ENCODE data around the gene MBP.

MBP gene

GRCh38 chr18:77087393-77088141 lies 45.0 kb downstream of the MBP start (continued):
- TF ChIP-seq OSR1 (CRISPR knock-in tag; IDR thresholded peaks at IDR 0.05) = no peak

- ATAC-seq = no peak
- TF ChIP-seq ZFP30 (CRISPR knock-in tag; IDR thresholded peaks at IDR 0.05) (no peak), TCF4 (CRISPR knock-in tag; IDR thresholded peaks at IDR 0.05; ENCODE audit: borderline replicate concordance) (no peak), ESRRG (CRISPR knock-in tag; IDR thresholded peaks at IDR 0.05) (no peak), BACH2 (CRISPR knock-in tag; IDR thresholded peaks at IDR 0.05; ENCODE audit: borderline replicate concordance) (no peak), CREB5 (CRISPR knock-in tag; IDR thresholded peaks at IDR 0.05; ENCODE audit: low read depth) (no peak), POU6F1 (CRISPR knock-in tag; IDR thresholded peaks at IDR 0.05; ENCODE audit: borderline replicate concordance, low read depth) (no peak)
Observed at GRCh38 chr18:77086656-77087392, 45.8 kb downstream of the MBP start.

- ATAC-seq = peak; percentile 90
- TF ChIP-seq ISL1 (CRISPR knock-in tag; IDR thresholded peaks at IDR 0.05) = no peak
- no peak for TF ChIP-seq SNAI2 (CRISPR knock-in tag; IDR thresholded peaks at IDR 0.05)
- no peak for TF ChIP-seq ZNF8 (CRISPR knock-in tag; IDR thresholded peaks at IDR 0.05)
- TF ChIP-seq POU6F1 (CRISPR knock-in tag; IDR thresholded peaks at IDR 0.05; ENCODE audit: borderline replicate concordance, low read depth) = no peak
- TF ChIP-seq CSRNP3 (CRISPR knock-in tag; IDR thresholded peaks at IDR 0.05) = no peak
- no peak for TF ChIP-seq ZFP30 (CRISPR knock-in tag; IDR thresholded peaks at IDR 0.05)
- no peak for TF ChIP-seq ZC3H10 (CRISPR knock-in tag; IDR thresholded peaks at IDR 0.05)
- no peak for TF ChIP-seq ZNF565 (CRISPR knock-in tag; conservative IDR thresholded peaks at IDR 0.05; ENCODE audit: low read depth)
- no peak for TF ChIP-seq ARNTL (CRISPR knock-in tag; IDR thresholded peaks at IDR 0.05; ENCODE audit: borderline replicate concordance, low read depth)
- TF ChIP-seq GLIS3 (CRISPR knock-in tag; IDR thresholded peaks at IDR 0.05) = no peak
- TF ChIP-seq RARB (CRISPR knock-in tag; IDR thresholded peaks at IDR 0.05) = no peak
- no peak for TF ChIP-seq PPARA (CRISPR knock-in tag; IDR thresholded peaks at IDR 0.05; ENCODE audit: borderline replicate concordance)
- no peak for TF ChIP-seq ZNF70 (CRISPR knock-in tag; IDR thresholded peaks at IDR 0.05)
- no peak for TF ChIP-seq CREB5 (CRISPR knock-in tag; IDR thresholded peaks at IDR 0.05; ENCODE audit: low read depth)
- TF ChIP-seq BACH2 (CRISPR knock-in tag; IDR thresholded peaks at IDR 0.05; ENCODE audit: borderline replicate concordance) = no peak
Observed at GRCh38 chr18:77086034-77086433, 46.5 kb downstream of the MBP start.

- no peak for ATAC-seq
- TF ChIP-seq ZFP30 (CRISPR knock-in tag; IDR thresholded peaks at IDR 0.05) = no peak
- TF ChIP-seq ZFP3 (CRISPR knock-in tag; IDR thresholded peaks at IDR 0.05) = no peak
- no peak for TF ChIP-seq PATZ1 (CRISPR knock-in tag; IDR thresholded peaks at IDR 0.05; ENCODE audit: borderline replicate concordance)
Observed at GRCh38 chr18:77084688-77085035, 47.9 kb downstream of the MBP start.

Data from SK-N-SH treated with all-trans-retinoic acid at 6 μM for 48 hours (cell line).